GM12878 (cell line): ENCODE data around the gene MT1H.

Experiments used
- FOXK2 ChIP-seq: fragments of 450-650 bp; IDR thresholded peaks from 2 replicates; pipeline ENCODE4 v1.6.1; 2017; ENCODE audit warnings: mild to moderate bottlenecking, moderate library complexity
- FOXM1 ChIP-seq: IDR thresholded peaks from 2 replicates; pipeline ENCODE4 v1.6.1; 2012; ENCODE audit warnings: low read depth, mild to moderate bottlenecking, inconsistent platforms, low read length, moderate library complexity
- IKZF2 ChIP-seq, 2 experiments: fragments of 450-650 bp; IDR thresholded peaks; 2 replicates each; pipeline ENCODE4 v1.6.1; 2017; ENCODE audit warnings: mild to moderate bottlenecking in 2 of 2, moderate library complexity in 2 of 2
- POLR2A ChIP-seq: IDR thresholded peaks from 2 replicates; pipeline ENCODE4 v1.6.1; 2011; ENCODE audit warnings: low read depth, mild to moderate bottlenecking, low read length
- SIN3A ChIP-seq: IDR thresholded peaks from 2 replicates; pipeline ENCODE4 v1.6.1; 2012; ENCODE audit warnings: low read depth, low read length, improper control_type of control experiment
- ZNF384 ChIP-seq: IDR thresholded peaks from 2 replicates; pipeline ENCODE4 v1.6.1; 2012; ENCODE audit warnings: low read depth, mild to moderate bottlenecking, low read length, improper control_type of control experiment, borderline replicate concordance
- TF ChIP-seq, protein P1 (sequence below): IDR thresholded peaks from 2 replicates; pipeline ENCODE4 v1.6.1; 2012; ENCODE audit warnings: low read depth, low read length, improper control_type of control experiment

DNA sequence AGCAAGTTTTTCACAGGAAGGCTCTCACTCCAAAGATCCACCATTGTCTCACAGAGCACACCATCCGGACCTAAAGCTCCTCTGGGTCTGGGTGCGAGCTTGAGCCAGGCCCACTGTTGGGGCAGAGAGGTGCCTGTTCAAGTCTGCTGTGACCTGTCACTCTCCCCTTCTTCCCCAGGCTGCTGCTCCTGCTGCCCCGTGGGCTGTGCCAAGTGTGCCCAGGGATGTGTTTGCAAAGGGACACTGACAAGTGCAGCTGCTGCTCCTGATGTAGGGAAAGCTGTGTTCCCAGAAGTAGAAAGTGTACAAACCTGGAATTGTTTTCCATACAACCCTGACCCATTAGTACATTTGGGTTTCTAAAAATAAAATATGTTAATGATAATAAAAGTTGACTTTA lies 7.9 kb downstream of the MT1H start:
- TF ChIP-seq SIN3A (no peak), POLR2A (no peak), FOXM1 (no peak), FOXK2 (no peak), ZNF384 (no peak), IKZF2 (IDR thresholded peaks at IDR 0.05) (no peak)
- TF ChIP-seq, protein P1, sequence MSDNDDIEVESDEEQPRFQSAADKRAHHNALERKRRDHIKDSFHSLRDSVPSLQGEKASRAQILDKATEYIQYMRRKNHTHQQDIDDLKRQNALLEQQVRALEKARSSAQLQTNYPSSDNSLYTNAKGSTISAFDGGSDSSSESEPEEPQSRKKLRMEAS = no peak
